ENCODE data around the gene SSC5D.

The SSC5D gene

GRCh38 chr19:55473225-55474012, 14.8 kb upstream of the SSC5D start:
- DNase-seq (ENCODE audit: low read depth), result no peak

GRCh38 chr19:55474269-55475265, 13.7 kb upstream of the SSC5D start:
- peak; percentile 43 for DNase-seq (ENCODE audit: low read depth)

GRCh38 chr19:55476100-55476775, 12.0 kb upstream of the SSC5D start, which contains the start of gene ZNF628:
TSS of gene ZNF628 (plus strand) at chr19:55476617. CDS start at chr19:55479911, 3,294 bp downstream.
- DNase-seq (ENCODE audit: low read depth), result peak; percentile 98

GRCh38 chr19:55477905-55478304, 10.3 kb upstream of the SSC5D start:
- DNase-seq (ENCODE audit: low read depth), result no peak

- DNase-seq (ENCODE audit: low read depth), result no peak
Measured at GRCh38 chr19:55478364-55478763, 9.9 kb upstream of the SSC5D start.

- no peak for DNase-seq (ENCODE audit: low read depth)
Measured at GRCh38 chr19:55479045-55479444, 9.2 kb upstream of the SSC5D start.

- DNase-seq (ENCODE audit: low read depth), result no peak
Measured at GRCh38 chr19:55479451-55480230, 8.6 kb upstream of the SSC5D start.

GRCh38 chr19:55481148-55481793, 7.0 kb upstream of the SSC5D start:
- no peak for DNase-seq (ENCODE audit: low read depth)

DNA sequence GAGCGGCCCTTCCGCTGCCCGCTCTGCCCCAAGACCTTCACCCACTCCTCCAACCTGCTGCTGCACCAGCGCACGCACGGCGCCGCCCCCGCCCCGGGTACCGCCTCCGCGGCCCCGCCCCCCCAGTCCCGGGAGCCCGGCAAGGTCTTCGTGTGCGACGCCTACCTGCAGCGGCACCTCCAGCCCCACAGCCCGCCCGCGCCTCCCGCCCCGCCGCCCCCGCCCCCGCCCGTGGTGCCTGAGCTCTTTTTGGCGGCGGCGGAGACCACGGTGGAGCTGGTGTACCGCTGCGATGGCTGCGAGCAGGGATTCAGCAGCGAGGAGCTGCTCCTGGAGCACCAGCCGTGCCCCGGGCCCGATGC, 6.5 kb upstream of the SSC5D start:
- no peak for DNase-seq (ENCODE audit: low read depth)

DNA sequence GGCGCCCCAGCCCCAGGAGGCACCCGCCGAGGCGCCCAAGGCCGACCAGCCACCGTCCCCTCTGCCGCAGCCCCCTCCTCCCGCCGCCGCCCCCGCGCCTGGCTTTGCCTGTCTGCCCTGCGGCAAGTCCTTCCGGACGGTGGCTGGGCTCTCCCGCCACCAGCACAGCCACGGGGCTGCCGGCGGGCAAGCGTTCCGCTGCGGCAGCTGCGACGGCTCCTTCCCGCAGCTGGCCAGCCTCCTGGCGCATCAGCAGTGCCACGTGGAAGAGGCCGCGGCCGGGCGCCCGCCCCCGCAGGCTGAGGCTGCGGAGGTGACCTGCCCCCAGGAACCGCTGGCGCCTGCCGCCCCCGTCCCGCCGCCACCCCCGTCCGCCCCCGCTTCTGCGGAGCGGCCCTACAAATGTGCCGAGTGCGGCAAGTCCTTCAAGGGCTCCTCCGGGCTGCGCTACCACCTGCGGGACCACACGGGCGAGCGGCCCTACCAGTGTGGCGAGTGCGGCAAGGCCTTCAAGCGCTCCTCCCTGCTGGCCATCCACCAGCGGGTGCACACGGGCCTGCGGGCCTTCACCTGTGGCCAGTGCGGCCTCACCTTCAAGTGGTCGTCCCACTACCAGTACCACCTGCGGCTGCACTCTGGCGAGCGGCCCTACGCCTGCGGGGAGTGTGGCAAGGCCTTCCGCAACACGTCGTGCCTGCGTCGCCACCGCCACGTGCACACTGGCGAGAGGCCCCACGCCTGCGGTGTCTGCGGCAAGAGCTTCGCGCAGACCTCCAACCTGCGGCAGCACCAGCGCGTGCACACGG, 5.9 kb upstream of the SSC5D start:
- no peak for DNase-seq (ENCODE audit: low read depth)

DNA sequence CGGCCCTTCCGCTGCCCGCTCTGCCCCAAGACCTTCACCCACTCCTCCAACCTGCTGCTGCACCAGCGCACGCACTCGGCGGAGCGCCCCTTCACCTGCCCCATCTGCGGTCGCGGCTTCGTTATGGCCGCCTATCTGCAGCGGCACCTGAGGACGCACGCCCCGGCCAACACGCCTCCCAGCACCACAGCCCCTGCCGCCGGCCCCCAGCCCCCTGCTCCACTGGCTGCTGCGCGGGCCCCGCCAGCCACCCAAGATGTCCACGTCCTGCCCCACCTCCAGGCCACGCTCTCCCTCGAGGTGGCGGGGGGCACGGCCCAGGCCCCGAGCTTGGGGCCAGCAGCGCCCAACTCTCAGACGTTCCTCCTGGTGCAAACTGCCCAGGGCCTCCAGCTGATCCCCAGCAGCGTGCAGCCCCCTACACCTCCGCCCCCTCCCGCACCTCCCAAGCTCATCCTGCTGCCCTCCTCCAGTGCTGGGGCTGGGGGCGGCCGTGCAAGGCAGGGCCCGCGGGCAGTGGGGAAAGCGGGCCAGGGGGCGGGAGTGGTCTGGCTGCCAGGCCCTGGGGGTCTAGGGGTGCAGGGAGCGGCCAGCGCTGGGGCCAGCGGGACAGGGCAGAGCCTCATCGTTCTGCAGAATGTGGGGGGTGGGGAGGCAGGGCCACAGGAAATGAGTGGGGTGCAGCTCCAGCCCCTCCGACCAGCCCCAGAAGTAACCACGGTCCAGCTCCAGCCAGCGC, 5.1 kb upstream of the SSC5D start:
- no peak for DNase-seq (ENCODE audit: low read depth)

- no peak for DNase-seq (ENCODE audit: low read depth)
Measured at GRCh38 chr19:55483706-55484592, 4.3 kb upstream of the SSC5D start.

- peak; percentile 50 for DNase-seq (ENCODE audit: low read depth)
Measured at GRCh38 chr19:55484593-55485438, 3.4 kb upstream of the SSC5D start, which contains the start of gene NAT14. TSS of gene NAT14 (plus strand) at chr19:55485188. CDS start at chr19:55485709, 521 bp downstream.

DNA sequence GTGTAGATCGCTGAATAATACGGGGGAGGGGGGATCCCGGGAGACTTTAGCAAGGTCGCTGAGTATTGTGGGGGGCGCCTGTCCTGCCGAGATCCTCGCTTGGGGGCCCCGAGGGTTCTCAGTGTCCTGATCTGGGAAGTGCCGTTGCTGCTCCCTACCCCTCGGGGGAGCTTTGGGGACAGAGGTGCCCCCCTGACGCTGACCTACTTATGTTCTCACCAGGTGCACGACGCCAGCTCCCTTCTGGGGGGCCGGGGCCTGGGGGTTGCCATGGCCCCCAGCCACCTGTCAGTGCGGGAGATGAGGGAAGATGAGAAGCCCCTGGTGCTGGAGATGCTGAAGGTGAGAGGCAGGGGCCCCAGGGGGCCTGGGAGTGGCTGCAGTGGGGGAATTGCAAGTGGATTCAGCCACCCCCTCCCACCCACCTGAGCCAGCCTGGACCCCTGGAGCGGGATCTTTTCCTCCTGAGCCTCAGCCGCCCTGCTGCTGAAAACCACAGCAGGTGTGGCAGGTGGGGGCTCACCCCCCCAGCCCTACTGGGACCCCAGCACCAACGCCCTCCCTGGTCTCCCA, 2.7 kb upstream of the SSC5D start:
- DNase-seq (ENCODE audit: low read depth), result no peak

DNA sequence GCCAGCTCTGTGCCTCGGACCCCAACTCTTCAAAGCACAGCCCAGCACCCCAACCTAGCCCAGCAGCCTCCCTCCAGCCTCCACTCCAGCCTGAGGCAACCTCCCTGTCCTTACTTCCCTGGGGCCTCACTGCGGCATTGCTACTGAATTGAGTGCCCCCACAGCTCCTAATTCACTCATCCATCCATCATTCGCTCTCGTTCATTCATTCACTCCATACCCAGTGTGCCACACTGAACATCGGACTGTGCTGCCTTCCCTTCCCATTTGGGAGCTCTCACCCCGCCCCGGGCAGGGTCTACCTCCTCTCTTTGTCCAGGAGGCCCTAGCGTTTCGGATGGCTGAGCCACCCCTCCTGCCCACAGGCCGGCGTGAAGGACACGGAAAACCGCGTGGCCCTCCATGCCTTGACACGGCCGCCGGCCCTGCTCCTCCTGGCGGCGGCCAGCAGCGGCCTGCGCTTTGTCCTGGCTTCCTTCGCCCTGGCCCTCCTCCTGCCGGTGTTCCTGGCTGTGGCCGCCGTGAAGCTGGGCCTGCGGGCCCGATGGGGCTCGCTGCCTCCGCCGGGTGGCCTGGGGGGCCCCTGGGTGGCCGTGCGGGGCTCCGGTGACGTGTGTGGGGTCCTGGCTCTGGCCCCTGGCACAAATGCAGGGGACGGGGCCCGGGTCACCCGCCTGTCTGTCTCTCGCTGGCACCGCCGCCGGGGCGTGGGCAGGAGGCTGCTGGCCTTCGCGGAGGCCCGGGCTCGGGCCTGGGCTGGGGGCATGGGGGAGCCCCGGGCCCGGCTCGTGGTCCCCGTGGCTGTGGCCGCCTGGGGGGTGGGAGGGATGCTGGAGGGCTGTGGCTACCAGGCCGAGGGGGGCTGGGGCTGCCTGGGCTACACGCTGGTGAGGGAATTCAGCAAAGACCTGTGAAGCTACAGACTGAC, 1.9 kb upstream of the SSC5D start:
- peak; percentile 53 for DNase-seq (ENCODE audit: low read depth)

All from fibroblast of gingiva (primary cell).